GM19467 (cell line): ENCODE data around the gene CDHR5.

Experiments
- ATAC-seq: cut with Tn5 transposase; IDR thresholded peaks from one replicate; pipeline ENCODE4 v1.9.1; 2021; ENCODE audit warnings: mild to moderate bottlenecking, moderate library complexity; ENCODE audit not compliant: unreplicated experiment

Gene CDHR5

GRCh38 chr11:646214-646613 is 21.5 kb upstream of the CDHR5 start:
- ATAC-seq, result no peak

- no peak for ATAC-seq
Measured at GRCh38 chr11:645536-645935, 20.8 kb upstream of the CDHR5 start.

GRCh38 chr11:643849-644738 is 19.3 kb upstream of the CDHR5 start:
- ATAC-seq, result no peak

GRCh38 chr11:643366-643765 is 18.6 kb upstream of the CDHR5 start:
- no peak for ATAC-seq

- no peak for ATAC-seq
Measured at GRCh38 chr11:641806-642370, 17.1 kb upstream of the CDHR5 start.

- no peak for ATAC-seq
Measured at GRCh38 chr11:640021-640706, 15.4 kb upstream of the CDHR5 start.

- no peak for ATAC-seq
Measured at GRCh38 chr11:639332-639955, 14.7 kb upstream of the CDHR5 start.

- no peak for ATAC-seq
Measured at GRCh38 chr11:638631-639331, 14.0 kb upstream of the CDHR5 start.

GRCh38 chr11:637593-638521 is 13.1 kb upstream of the CDHR5 start:
- ATAC-seq, result no peak

- no peak for ATAC-seq
Measured at GRCh38 chr11:637333-637592, 12.5 kb upstream of the CDHR5 start.

- ATAC-seq, result no peak
Measured at GRCh38 chr11:636511-637332, 12.0 kb upstream of the CDHR5 start, which contains the start of gene DRD4. TSS of gene DRD4 (plus strand) at chr11:637269. CDS start at chr11:637305, 36 bp downstream.

- no peak for ATAC-seq
Measured at GRCh38 chr11:635945-636510, 11.3 kb upstream of the CDHR5 start.

GRCh38 chr11:630871-631270 is 6.1 kb upstream of the CDHR5 start:
- ATAC-seq, result no peak

- no peak for ATAC-seq
Measured at GRCh38 chr11:629237-629583, 4.5 kb upstream of the CDHR5 start.

- ATAC-seq, result no peak
Measured at GRCh38 chr11:628056-628455, 3.3 kb upstream of the CDHR5 start.

GRCh38 chr11:627308-627576 is 2.5 kb upstream of the CDHR5 start:
- no peak for ATAC-seq

- ATAC-seq, result no peak
Measured at GRCh38 chr11:626475-627307, 1.9 kb upstream of the CDHR5 start, which contains the start of gene SCT. TSS of gene SCT (minus strand) at chr11:627181. CDS start at chr11:627143, 38 bp downstream.

- ATAC-seq, result no peak
Measured at GRCh38 chr11:625636-626268, 997 bp upstream of the CDHR5 start.
